Measurements from ENCODE around the gene ARHGEF33. TPM values are rescaled to one million over a fixed set of nuclear protein-coding genes. Genes with fewer than 3 reads are reported as not detected.

The ARHGEF33 gene
- total RNA-seq, 3 donors from 2014 or later = 0.10 to 1.5 (median 0.29) TPM

- no peak for DNase-seq
- intact Hi-C loops (cut with DNase I, micrococcal nuclease) = no loop called here
- TF ChIP-seq CTCF (IDR thresholded peaks at IDR 0.05) = no peak
- Histone ChIP-seq H3K36me3 (ENCODE audit: low read depth) (no peaks in the 10 kb centered on the region), H3K4me1 (ENCODE audit: low read depth) (no peaks in the 10 kb centered on the region), H3K9me3 (no peaks in the 10 kb centered on the region), H3K4me3 (no peak overlapping the region)
- ATAC-seq = no peak
These were observed 78.3 kb downstream of the ARHGEF33 start for GRCh38 chr2:38968021-38968420.

- intact Hi-C loops (cut with DNase I, micrococcal nuclease) = no loop called here
- H3K36me3 ChIP-seq (ENCODE audit: low read depth) = no peaks in the 10 kb centered on the region
- ATAC-seq = no peak
- H3K4me1 ChIP-seq (ENCODE audit: low read depth) = no peaks in the 10 kb centered on the region
- no peak overlapping the region for H3K4me3 ChIP-seq
- H3K9me3 ChIP-seq = no peaks in the 10 kb centered on the region
- DNase-seq = no peak
- TF ChIP-seq CTCF (IDR thresholded peaks at IDR 0.05) = no peak
These were observed 81.7 kb downstream of the ARHGEF33 start for GRCh38 chr2:38971377-38971776.

- Histone ChIP-seq H3K4me3 (no peak overlapping the region), H3K9me3 (no peaks in the 10 kb centered on the region), H3K4me1 (ENCODE audit: low read depth) (no peaks in the 10 kb centered on the region), H3K36me3 (ENCODE audit: low read depth) (no peaks in the 10 kb centered on the region)
- DNase-seq (no peak), ATAC-seq (no peak)
- intact Hi-C loops (cut with DNase I, micrococcal nuclease) = no loop called here
- no peak for TF ChIP-seq CTCF (IDR thresholded peaks at IDR 0.05)
These were observed 83.6 kb downstream of the ARHGEF33 start for GRCh38 chr2:38973266-38973665.

GRCh38 chr2:38975042-38975441, 85.4 kb downstream of the ARHGEF33 start:
- Histone ChIP-seq H3K36me3 (ENCODE audit: low read depth) (no peaks in the 10 kb centered on the region), H3K4me3 (no peak overlapping the region), H3K9me3 (no peaks in the 10 kb centered on the region), H3K4me1 (ENCODE audit: low read depth) (no peaks in the 10 kb centered on the region)
- DNase-seq = no peak
- intact Hi-C loops (cut with DNase I, micrococcal nuclease) = no loop called here
- TF ChIP-seq CTCF (IDR thresholded peaks at IDR 0.05) = no peak
- no peak for ATAC-seq

- intact Hi-C loops (cut with DNase I, micrococcal nuclease) = no loop called here
- DNase-seq = no peak
- TF ChIP-seq CTCF (IDR thresholded peaks at IDR 0.05) = no peak
- H3K4me1 ChIP-seq (ENCODE audit: low read depth) = no peaks in the 10 kb centered on the region
- H3K36me3 ChIP-seq (ENCODE audit: low read depth) = no peaks in the 10 kb centered on the region
- H3K4me3 ChIP-seq = no peak overlapping the region
- no peak for ATAC-seq
- H3K9me3 ChIP-seq = no peaks in the 10 kb centered on the region
These were observed 87.4 kb downstream of the ARHGEF33 start for GRCh38 chr2:38977047-38977446.

GRCh38 chr2:38978296-38978903, 88.7 kb downstream of the ARHGEF33 start:
- no peaks in the 10 kb centered on the region for H3K4me1 ChIP-seq (ENCODE audit: low read depth)
- no peak for ATAC-seq
- no peak for DNase-seq
- intact Hi-C loops (cut with DNase I, micrococcal nuclease) = no loop called here
- H3K4me3 ChIP-seq = no peak overlapping the region
- no peaks in the 10 kb centered on the region for H3K9me3 ChIP-seq
- no peaks in the 10 kb centered on the region for H3K36me3 ChIP-seq (ENCODE audit: low read depth)
- TF ChIP-seq CTCF (IDR thresholded peaks at IDR 0.05) = no peak

Data from mucosa of descending colon (tissue), 3 donors.